HG03108 (cell line): ENCODE data around the gene LRIT3.

Source experiments
- ATAC-seq: cut with Tn5 transposase; IDR thresholded peaks from one replicate; pipeline ENCODE4 v1.9.1; 2021; ENCODE audit warnings: moderate library complexity; ENCODE audit not compliant: unreplicated experiment

Gene LRIT3

GRCh38 chr4:109902559-109903251 is 54.8 kb downstream of the LRIT3 start:
- ATAC-seq: no peak

- no peak for ATAC-seq
Observed at GRCh38 chr4:109908731-109909130, 60.8 kb downstream of the LRIT3 start.

GRCh38 chr4:109910256-109910655 is 62.3 kb downstream of the LRIT3 start:
- no peak for ATAC-seq

GRCh38 chr4:109912706-109913595 is 65.0 kb downstream of the LRIT3 start, which contains the start of gene EGF:
Gene EGF (plus strand): TSS chr4:109912883. CDS start chr4:109913336, 453 bp downstream.
- no peak for ATAC-seq

GRCh38 chr4:109913596-109914241 is 65.8 kb downstream of the LRIT3 start:
- no peak for ATAC-seq

- no peak for ATAC-seq
Observed at GRCh38 chr4:109914322-109914721, 66.4 kb downstream of the LRIT3 start.

- no peak for ATAC-seq
Observed at GRCh38 chr4:109915385-109916026, 67.6 kb downstream of the LRIT3 start.

GRCh38 chr4:109916027-109916409 is 68.1 kb downstream of the LRIT3 start:
- ATAC-seq: no peak

- ATAC-seq: no peak
Observed at GRCh38 chr4:109921384-109921808, 73.5 kb downstream of the LRIT3 start.
